WTC11 (cell line): ENCODE results near the gene PSORS1C1. TPM values are rescaled to one million over a fixed set of nuclear protein-coding genes. Genes with fewer than 3 reads are reported as not detected.

Experiments
- ATAC-seq: fragments of 200-7000 bp; cut with Tn5 transposase; 2 replicates; pipeline ENCODE4 v1.10.0; 2021; ENCODE audit warnings: mild to moderate bottlenecking, moderate library complexity
- CTCF ChIA-PET: fragments of 300-600 bp; sonication (Branson Sonifier 250); formaldehyde crosslinking; loops from one replicate; lab custom pipeline; 2021; ENCODE audit warnings: antibody characterized with exemption; lab: Charles Lee
- POLR2A ChIA-PET: fragments of 350-600 bp; sonication (Branson Sonifier 250); formaldehyde crosslinking; loops from one replicate; lab custom pipeline; 2021; ENCODE audit warnings: antibody characterized with exemption; lab: Charles Lee
- DNase-seq: peaks from one replicate; pipeline ENCODE4 v3.0.0; 2021; ENCODE audit warnings: low spot score
- H3K27ac Mint-ChIP-seq: 2 replicates; pipeline ENCODE4 v1.8.0; 2021; ENCODE audit warnings: mixed read lengths
- H3K27me3 Mint-ChIP-seq: 2 replicates; pipeline ENCODE4 v1.8.0; 2021; ENCODE audit warnings: low read depth, mild to moderate bottlenecking, moderate library complexity, mixed read lengths
- H3K36me3 Mint-ChIP-seq: 2 replicates; pipeline ENCODE4 v1.8.0; 2021; ENCODE audit warnings: mixed read lengths
- H3K4me1 Mint-ChIP-seq: 2 replicates; pipeline ENCODE4 v1.8.0; 2022; ENCODE audit warnings: mixed read lengths
- H3K4me3 Mint-ChIP-seq: 2 replicates; pipeline ENCODE4 v1.8.0; 2021; ENCODE audit warnings: mild to moderate bottlenecking, moderate library complexity, mixed read lengths
- H3K9me3 Mint-ChIP-seq: 2 replicates; pipeline ENCODE4 v1.8.0; 2021; ENCODE audit warnings: mixed read lengths
- ATF1 ChIP-seq: sonication (generic); formaldehyde crosslinking; IDR thresholded peaks from 2 replicates; pipeline ENCODE4 v1.8.1; 2023; ENCODE audit warnings: mild to moderate bottlenecking, moderate library complexity, missing genetic modification reagents
- ATF6 ChIP-seq: sonication (generic); formaldehyde crosslinking; IDR thresholded peaks from 2 replicates; pipeline ENCODE4 v1.8.1; 2023; ENCODE audit warnings: mild to moderate bottlenecking, missing genetic modification reagents
- E2F4 ChIP-seq: sonication (generic); formaldehyde crosslinking; IDR thresholded peaks from 2 replicates; pipeline ENCODE4 v1.8.1; 2022; ENCODE audit warnings: low read depth, mild to moderate bottlenecking, moderate library complexity, missing genetic modification reagents, borderline replicate concordance
- IRF1 ChIP-seq: sonication (generic); formaldehyde crosslinking; IDR thresholded peaks from 2 replicates; pipeline ENCODE4 v1.8.0; 2023; ENCODE audit warnings: missing genetic modification reagents
- KAT7 ChIP-seq: sonication (generic); formaldehyde crosslinking; IDR thresholded peaks from 2 replicates; pipeline ENCODE4 v1.8.1; 2023; ENCODE audit warnings: missing genetic modification reagents, mild to moderate bottlenecking, borderline replicate concordance
- NFYB ChIP-seq: sonication (generic); formaldehyde crosslinking; conservative IDR thresholded peaks from 2 replicates; pipeline ENCODE4 v1.8.0; 2022; ENCODE audit warnings: low read depth, missing genetic modification reagents
- SMAD4 ChIP-seq: sonication (generic); formaldehyde crosslinking; IDR thresholded peaks from 2 replicates; pipeline ENCODE4 v1.8.0; 2022; ENCODE audit warnings: mild to moderate bottlenecking, missing genetic modification reagents
- TCF7 ChIP-seq: sonication (generic); formaldehyde crosslinking; IDR thresholded peaks from 2 replicates; pipeline ENCODE4 v1.8.0; 2022; ENCODE audit warnings: mild to moderate bottlenecking, low read depth, missing genetic modification reagents, moderate library complexity
- USF2 ChIP-seq: sonication (generic); formaldehyde crosslinking; IDR thresholded peaks from 2 replicates; pipeline ENCODE4 v1.8.1; 2023; ENCODE audit warnings: mild to moderate bottlenecking, missing genetic modification reagents, moderate library complexity
- ZBTB21 ChIP-seq: sonication (generic); formaldehyde crosslinking; IDR thresholded peaks from 2 replicates; pipeline ENCODE4 v1.8.1; 2023; ENCODE audit warnings: mild to moderate bottlenecking, missing genetic modification reagents, borderline replicate concordance
- ZNF121 ChIP-seq: sonication (generic); formaldehyde crosslinking; IDR thresholded peaks from 2 replicates; pipeline ENCODE4 v1.8.0; 2023; ENCODE audit warnings: missing genetic modification reagents
- ZNF138 ChIP-seq: sonication (generic); formaldehyde crosslinking; conservative IDR thresholded peaks from 2 replicates; pipeline ENCODE4 v1.8.1; 2022; ENCODE audit warnings: mild to moderate bottlenecking, moderate library complexity, missing genetic modification reagents
- ZNF263 ChIP-seq: sonication (generic); formaldehyde crosslinking; IDR thresholded peaks from 2 replicates; pipeline ENCODE4 v1.8.1; 2022; ENCODE audit warnings: low read depth, mild to moderate bottlenecking, moderate library complexity, missing genetic modification reagents
- ZNF423 ChIP-seq: fragments of 250-450 bp; sonication (Bioruptor Pico); IDR thresholded peaks from 2 replicates; pipeline ENCODE4 v2.1.2; 2022; ENCODE audit warnings: mild to moderate bottlenecking, moderate library complexity
- total RNA-seq: library from RNA; stranded (reverse); gene quantifications from 3 replicates; pipeline ENCODE4 v1.2.3, GENCODE V29; 2021
- TF ChIP-seq, protein P1 (sequence below): sonication (generic); formaldehyde crosslinking; IDR thresholded peaks from 2 replicates; pipeline ENCODE4 v1.8.1; 2022; ENCODE audit warnings: mild to moderate bottlenecking, moderate library complexity, missing genetic modification reagents
- TF ChIP-seq, protein P2 (sequence below): sonication (generic); formaldehyde crosslinking; conservative IDR thresholded peaks from 2 replicates; pipeline ENCODE4 v1.8.1; 2022; ENCODE audit warnings: mild to moderate bottlenecking, missing genetic modification reagents
- TF ChIP-seq, protein P3 (sequence below): sonication (generic); formaldehyde crosslinking; IDR thresholded peaks from 2 replicates; pipeline ENCODE4 v1.8.1; 2022; ENCODE audit warnings: missing genetic modification reagents, borderline replicate concordance
- TF ChIP-seq, protein P4 (sequence below): fragments of 250-450 bp; sonication (Bioruptor Pico); IDR thresholded peaks from 2 replicates; pipeline ENCODE4 v1.9.0; 2021; ENCODE audit warnings: mild to moderate bottlenecking
- TF ChIP-seq, protein P5 (sequence below): sonication (generic); formaldehyde crosslinking; IDR thresholded peaks from 2 replicates; pipeline ENCODE4 v1.8.0; 2022; ENCODE audit warnings: mild to moderate bottlenecking, missing genetic modification reagents

The PSORS1C1 gene
- total RNA-seq, 1 experiment from 2014 or later, result 0.66 TPM

- Mint-ChIP-seq H3K27me3 (no peaks in the 10 kb centered on the region), H3K27ac (peak overlapping the region; percentile 32; the same call in 1 of the 2 replicates), H3K4me3 (peak overlapping the region; percentile 65), H3K4me1 (peaks cover 59% of the 10 kb centered on the region), H3K9me3 (no peaks in the 10 kb centered on the region), H3K36me3 (peaks cover 9% of the 10 kb centered on the region)
- POLR2A ChIA-PET, result interaction anchor here (1.0 to 2.6 kb wide), 2 partner anchors 8 to 15 kb away, joined by 3 to 9 read pairs; no protein-coding TSS in a partner anchor
- no peak for TF ChIP-seq ZNF423
- TF ChIP-seq ZNF263 (CRISPR knock-in tag), result no peak
- no peak for TF ChIP-seq IRF1 (CRISPR knock-in tag)
- TF ChIP-seq KAT7 (CRISPR knock-in tag), result no peak
- TF ChIP-seq, protein P1, sequence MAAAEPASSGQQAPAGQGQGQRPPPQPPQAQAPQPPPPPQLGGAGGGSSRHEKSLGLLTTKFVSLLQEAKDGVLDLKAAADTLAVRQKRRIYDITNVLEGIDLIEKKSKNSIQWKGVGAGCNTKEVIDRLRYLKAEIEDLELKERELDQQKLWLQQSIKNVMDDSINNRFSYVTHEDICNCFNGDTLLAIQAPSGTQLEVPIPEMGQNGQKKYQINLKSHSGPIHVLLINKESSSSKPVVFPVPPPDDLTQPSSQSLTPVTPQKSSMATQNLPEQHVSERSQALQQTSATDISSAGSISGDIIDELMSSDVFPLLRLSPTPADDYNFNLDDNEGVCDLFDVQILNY (CRISPR knock-in tag), result no peak
- TF ChIP-seq SMAD4, result no peak
- TF ChIP-seq TCF7 (CRISPR knock-in tag), result no peak
- CTCF ChIA-PET, result interaction anchor here (1.3 kb wide), 1 partner anchor 8 kb away, joined by 4 read pairs; no protein-coding TSS in a partner anchor
- DNase-seq (no peak), ATAC-seq (no peak)
Measured at GRCh38 chr6:31179896-31180295, 65.3 kb downstream of the PSORS1C1 start.

GRCh38 chr6:31180500-31180899 is 65.9 kb downstream of the PSORS1C1 start:
- ATAC-seq, result peak; percentile 98

More at GRCh38 chr6:31180500-31180899, 65.9 kb downstream of the PSORS1C1 start:
- CTCF ChIA-PET, result interaction anchor here (0.6 to 1.3 kb wide), 4 partner anchors 8 to 186 kb away, joined by 3 to 5 read pairs (median 4); no protein-coding TSS in a partner anchor
- TF ChIP-seq ZNF121 (CRISPR knock-in tag), result no peak
- no peak for TF ChIP-seq ATF1
- TF ChIP-seq ZBTB21, result 0 out of 2 replicates have a peak, but pooled peaks have one; percentile 27
- TF ChIP-seq, protein P1 (CRISPR knock-in tag), result 0 out of 2 replicates have a peak, but pooled peaks have one; percentile 34
- TF ChIP-seq, protein P2, sequence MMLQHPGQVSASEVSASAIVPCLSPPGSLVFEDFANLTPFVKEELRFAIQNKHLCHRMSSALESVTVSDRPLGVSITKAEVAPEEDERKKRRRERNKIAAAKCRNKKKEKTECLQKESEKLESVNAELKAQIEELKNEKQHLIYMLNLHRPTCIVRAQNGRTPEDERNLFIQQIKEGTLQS (CRISPR knock-in tag), result no peak
- TF ChIP-seq ZNF138 (CRISPR knock-in tag), result 0 out of 2 replicates have a peak, but pooled peaks have one; percentile 37
- peak; percentile 43; the same call in 1 of the 2 replicates for TF ChIP-seq USF2 (CRISPR knock-in tag)
- no peak for TF ChIP-seq ATF6 (CRISPR knock-in tag)
- TF ChIP-seq, protein P3, sequence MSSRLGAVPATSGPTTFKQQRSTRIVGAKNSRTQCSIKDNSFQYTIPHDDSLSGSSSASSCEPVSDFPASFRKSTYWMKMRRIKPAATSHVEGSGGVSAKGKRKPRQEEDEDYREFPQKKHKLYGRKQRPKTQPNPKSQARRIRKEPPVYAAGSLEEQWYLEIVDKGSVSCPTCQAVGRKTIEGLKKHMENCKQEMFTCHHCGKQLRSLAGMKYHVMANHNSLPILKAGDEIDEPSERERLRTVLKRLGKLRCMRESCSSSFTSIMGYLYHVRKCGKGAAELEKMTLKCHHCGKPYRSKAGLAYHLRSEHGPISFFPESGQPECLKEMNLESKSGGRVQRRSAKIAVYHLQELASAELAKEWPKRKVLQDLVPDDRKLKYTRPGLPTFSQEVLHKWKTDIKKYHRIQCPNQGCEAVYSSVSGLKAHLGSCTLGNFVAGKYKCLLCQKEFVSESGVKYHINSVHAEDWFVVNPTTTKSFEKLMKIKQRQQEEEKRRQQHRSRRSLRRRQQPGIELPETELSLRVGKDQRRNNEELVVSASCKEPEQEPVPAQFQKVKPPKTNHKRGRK, result no peak
- TF ChIP-seq E2F4 (CRISPR knock-in tag), result no peak
- TF ChIP-seq, protein P4, sequence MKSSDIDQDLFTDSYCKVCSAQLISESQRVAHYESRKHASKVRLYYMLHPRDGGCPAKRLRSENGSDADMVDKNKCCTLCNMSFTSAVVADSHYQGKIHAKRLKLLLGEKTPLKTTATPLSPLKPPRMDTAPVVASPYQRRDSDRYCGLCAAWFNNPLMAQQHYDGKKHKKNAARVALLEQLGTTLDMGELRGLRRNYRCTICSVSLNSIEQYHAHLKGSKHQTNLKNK (CRISPR knock-in tag), result no peak
- TF ChIP-seq, protein P5, sequence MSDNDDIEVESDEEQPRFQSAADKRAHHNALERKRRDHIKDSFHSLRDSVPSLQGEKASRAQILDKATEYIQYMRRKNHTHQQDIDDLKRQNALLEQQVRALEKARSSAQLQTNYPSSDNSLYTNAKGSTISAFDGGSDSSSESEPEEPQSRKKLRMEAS (CRISPR knock-in tag), result peak; percentile 57; the same call in 1 of the 2 replicates
- TF ChIP-seq NFYB (CRISPR knock-in tag), result peak; percentile 84
- no peaks in the 10 kb centered on the region for H3K27me3 Mint-ChIP-seq
- DNase-seq, result peak; percentile 87
- H3K36me3 Mint-ChIP-seq, result peaks cover 9% of the 10 kb centered on the region
- POLR2A ChIA-PET, result interaction anchor here (0.7 to 2.6 kb wide), 3 partner anchors 9 to 23 kb away, joined by 3 to 9 read pairs (median 3); no protein-coding TSS in a partner anchor
- H3K4me1 Mint-ChIP-seq, result peaks cover 59% of the 10 kb centered on the region
- peak overlapping the region; percentile 65 for H3K4me3 Mint-ChIP-seq
- H3K27ac Mint-ChIP-seq, result no peak overlapping the region
- H3K9me3 Mint-ChIP-seq, result no peaks in the 10 kb centered on the region
